T47D (cell line): ENCODE results near the gene HAPLN1.

Experiments
- DNase-seq, 2 experiments: peaks; one replicate each; pipeline versions ENCODE4 v3.0.0 to v3.0.0-alpha.2; 2011 to 2012; ENCODE audit warnings: low read depth in 1 of 2, low spot score in 1 of 2
- JUND ChIP-seq: IDR thresholded peaks from 2 replicates; pipeline ENCODE4 v1.6.1; 2012; ENCODE audit warnings: low read depth
- in situ Hi-C: cut with HindIII; loops from 2 replicates; pipeline ENCODE4 v1.10.0; 2016; ENCODE audit warnings: low sequenced_read_pairs, low pct_unique_long_range_greater_than_20kb

The HAPLN1 gene

GRCh38 chr5:83709973-83710372 is 10.7 kb downstream of the HAPLN1 start:
- in situ Hi-C loops: no loop called here
- no peak for DNase-seq
- no peak for TF ChIP-seq JUND

GRCh38 chr5:83708170-83708569 is 12.5 kb downstream of the HAPLN1 start:
- in situ Hi-C loops: no loop called here
- no peak for TF ChIP-seq JUND

GRCh38 chr5:83703059-83703458 is 17.6 kb downstream of the HAPLN1 start:
- no peak for TF ChIP-seq JUND
- no peak for DNase-seq
- in situ Hi-C loops: no loop called here

More at GRCh38 chr5:83708170-83708569, 12.5 kb downstream of the HAPLN1 start:
- DNase-seq: no peak

GRCh38 chr5:83701886-83702285 is 18.8 kb downstream of the HAPLN1 start:
- no peak for DNase-seq
- no peak for TF ChIP-seq JUND

GRCh38 chr5:83689881-83690280 is 30.8 kb downstream of the HAPLN1 start:
- no peak for TF ChIP-seq JUND
- in situ Hi-C loops: no loop called here
- DNase-seq: no peak

More at GRCh38 chr5:83701886-83702285, 18.8 kb downstream of the HAPLN1 start:
- in situ Hi-C loops: no loop called here

GRCh38 chr5:83688281-83688680 is 32.4 kb downstream of the HAPLN1 start:
- no peak for DNase-seq
- no peak for TF ChIP-seq JUND
- in situ Hi-C loops: no loop called here

- in situ Hi-C loops: no loop called here
- TF ChIP-seq JUND: no peak
- DNase-seq: no peak
These were observed 33.5 kb downstream of the HAPLN1 start for GRCh38 chr5:83687124-83687619.

GRCh38 chr5:83686251-83686650 is 34.4 kb downstream of the HAPLN1 start:
- TF ChIP-seq JUND: no peak
- no peak for DNase-seq
- in situ Hi-C loops: no loop called here

GRCh38 chr5:83683836-83684235 is 36.8 kb downstream of the HAPLN1 start:
- no peak for DNase-seq
- TF ChIP-seq JUND: no peak
- in situ Hi-C loops: no loop called here

- TF ChIP-seq JUND: no peak
- in situ Hi-C loops: no loop called here
- no peak for DNase-seq
These were observed 48.0 kb downstream of the HAPLN1 start for GRCh38 chr5:83672646-83673045.

- no peak for DNase-seq
- TF ChIP-seq JUND: no peak
- in situ Hi-C loops: no loop called here
These were observed 48.5 kb downstream of the HAPLN1 start for GRCh38 chr5:83672158-83672557.

- in situ Hi-C loops: no loop called here
- no peak for DNase-seq
- no peak for TF ChIP-seq JUND
These were observed 55.0 kb downstream of the HAPLN1 start for GRCh38 chr5:83665631-83666030.

- in situ Hi-C loops: no loop called here
- no peak for TF ChIP-seq JUND
- DNase-seq: no peak
These were observed 58.1 kb downstream of the HAPLN1 start for GRCh38 chr5:83662558-83662957.

GRCh38 chr5:83657807-83658525 is 62.7 kb downstream of the HAPLN1 start:
- TF ChIP-seq JUND: no peak
- in situ Hi-C loops: no loop called here
- no peak for DNase-seq
